OCI-LY3 (cell line): ENCODE results near the gene RPS17.

Source experiments
- H2AFZ ChIP-seq: fragments of 200-600, 300-600 bp; shearing (Covaris generic); 2 replicates; pipeline ENCODE4 v1.6.0; 2014; ENCODE audit warnings: antibody characterized with exemption, low read depth, low read length
- H3K27ac ChIP-seq: fragments of 200-600, 300-600 bp; sonication (generic); 2 replicates; pipeline ENCODE4 v1.5.1; 2014; ENCODE audit warnings: mild to moderate bottlenecking, low read length, moderate library complexity, mixed read lengths
- H3K27me3 ChIP-seq: fragments of 200-600, 300-600 bp; sonication (generic); 2 replicates; pipeline ENCODE4 v1.6.1; 2014; ENCODE audit warnings: low read depth, low read length, mixed read lengths
- H3K36me3 ChIP-seq: fragments of 200-600, 300-600 bp; sonication (generic); replicated peaks from 2 replicates; pipeline ENCODE3; 2014; ENCODE audit warnings: low read depth, low read length, mixed read lengths
- H3K4me1 ChIP-seq: fragments of 300-600, 200-600 bp; sonication (generic); 2 replicates; pipeline ENCODE4 v1.6.1; 2014; ENCODE audit warnings: low read length, mixed read lengths
- H3K4me2 ChIP-seq: fragments of 200-600, 300-600 bp; sonication (generic); 2 replicates; pipeline ENCODE4 v1.6.1; 2014; ENCODE audit warnings: low read length, mixed read lengths
- H3K4me3 ChIP-seq: fragments of 300-600, 200-600 bp; sonication (generic); 2 replicates; pipeline ENCODE4 v1.5.1; 2014; ENCODE audit warnings: antibody characterized with exemption, mild to moderate bottlenecking, low read length, moderate library complexity
- H3K79me2 ChIP-seq: fragments of 300-600, 200-600 bp; shearing (Covaris generic); 2 replicates; pipeline ENCODE4 v1.6.1; 2014; ENCODE audit warnings: mild to moderate bottlenecking, low read length, mixed read lengths
- H3K9ac ChIP-seq: fragments of 300-600, 200-600 bp; shearing (Covaris generic); 2 replicates; pipeline ENCODE4 v1.6.0; 2014; ENCODE audit warnings: mild to moderate bottlenecking, low read length, moderate library complexity
- H3K9me3 ChIP-seq: fragments of 200-600, 300-600 bp; shearing (Covaris generic); 2 replicates; pipeline ENCODE4 v1.6.1; 2014; ENCODE audit warnings: low read length, mixed read lengths; ENCODE audit not compliant: insufficient read depth
- H4K20me1 ChIP-seq: fragments of 200-600, 300-600 bp; sonication (generic); 2 replicates; pipeline ENCODE4 v1.6.1; 2016; ENCODE audit warnings: low read length, mixed read lengths; ENCODE audit not compliant: insufficient read depth
- EZH2phosphoT487 ChIP-seq: fragments of 200-600 bp; shearing (Covaris generic); IDR thresholded peaks from 2 replicates; pipeline ENCODE4 v1.6.1; 2018; ENCODE audit warnings: antibody characterized with exemption, mixed run types, low read depth
- TF ChIP-seq, protein P1 (sequence below): fragments of 200-600, 300-600 bp; sonication (generic); IDR thresholded peaks from 2 replicates; pipeline ENCODE4 v1.5.1; 2014; ENCODE audit warnings: antibody characterized with exemption, low read length, low read depth

Gene RPS17

DNA sequence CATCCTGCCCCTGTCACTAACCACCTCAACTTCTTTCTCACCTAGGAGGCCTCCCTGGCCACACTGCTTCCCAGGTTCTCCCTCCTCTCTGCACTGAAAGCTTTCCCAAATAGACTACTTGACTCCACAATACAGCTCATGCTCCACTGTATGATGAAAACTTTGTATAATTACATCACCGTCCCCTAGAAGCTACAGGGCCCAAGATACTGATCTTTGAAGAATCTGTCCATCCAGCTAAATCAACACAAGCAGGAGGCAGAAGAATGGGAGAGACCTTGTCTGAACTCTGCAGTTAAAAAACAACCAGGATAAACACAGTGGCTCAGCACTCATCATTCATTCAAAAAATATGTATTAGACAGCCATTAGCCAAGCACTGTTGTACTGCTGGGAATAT is 26.4 kb upstream of the RPS17 start:
- Histone ChIP-seq H3K9me3 (no peaks in the 10 kb centered on the region), H3K79me2 (no peaks in the 10 kb centered on the region), H4K20me1 (no peaks in the 10 kb centered on the region)

GRCh38 chr15:82558502-82558901 is 18.2 kb upstream of the RPS17 start:
- TF ChIP-seq EZH2phosphoT487, result no peak
- TF ChIP-seq, protein P1, sequence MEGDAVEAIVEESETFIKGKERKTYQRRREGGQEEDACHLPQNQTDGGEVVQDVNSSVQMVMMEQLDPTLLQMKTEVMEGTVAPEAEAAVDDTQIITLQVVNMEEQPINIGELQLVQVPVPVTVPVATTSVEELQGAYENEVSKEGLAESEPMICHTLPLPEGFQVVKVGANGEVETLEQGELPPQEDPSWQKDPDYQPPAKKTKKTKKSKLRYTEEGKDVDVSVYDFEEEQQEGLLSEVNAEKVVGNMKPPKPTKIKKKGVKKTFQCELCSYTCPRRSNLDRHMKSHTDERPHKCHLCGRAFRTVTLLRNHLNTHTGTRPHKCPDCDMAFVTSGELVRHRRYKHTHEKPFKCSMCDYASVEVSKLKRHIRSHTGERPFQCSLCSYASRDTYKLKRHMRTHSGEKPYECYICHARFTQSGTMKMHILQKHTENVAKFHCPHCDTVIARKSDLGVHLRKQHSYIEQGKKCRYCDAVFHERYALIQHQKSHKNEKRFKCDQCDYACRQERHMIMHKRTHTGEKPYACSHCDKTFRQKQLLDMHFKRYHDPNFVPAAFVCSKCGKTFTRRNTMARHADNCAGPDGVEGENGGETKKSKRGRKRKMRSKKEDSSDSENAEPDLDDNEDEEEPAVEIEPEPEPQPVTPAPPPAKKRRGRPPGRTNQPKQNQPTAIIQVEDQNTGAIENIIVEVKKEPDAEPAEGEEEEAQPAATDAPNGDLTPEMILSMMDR, result no peak
- no peaks in the 10 kb centered on the region for H3K4me1 ChIP-seq
- H3K79me2 ChIP-seq, result no peaks in the 10 kb centered on the region
- no peaks in the 10 kb centered on the region for H4K20me1 ChIP-seq
- no peak overlapping the region for H3K27ac ChIP-seq
- H3K9me3 ChIP-seq, result no peaks in the 10 kb centered on the region
- H3K4me2 ChIP-seq, result no peak overlapping the region
- H3K9ac ChIP-seq, result no peak overlapping the region
- no peak overlapping the region for H3K4me3 ChIP-seq
- no peaks in the 10 kb centered on the region for H3K36me3 ChIP-seq
- no peak overlapping the region for H2AFZ ChIP-seq
- peaks cover 5% of the 10 kb centered on the region; the same call in 1 of the 2 replicates for H3K27me3 ChIP-seq

More for the DNA sequence above, 26.4 kb upstream of the RPS17 start:
- no peak overlapping the region for H3K4me2 ChIP-seq
- H3K4me1 ChIP-seq, result no peaks in the 10 kb centered on the region
- TF ChIP-seq EZH2phosphoT487, result no peak
- TF ChIP-seq, protein P1, result no peak
- H2AFZ ChIP-seq, result no peak overlapping the region
- no peaks in the 10 kb centered on the region for H3K27me3 ChIP-seq
- H3K9ac ChIP-seq, result no peak overlapping the region
- no peak overlapping the region for H3K4me3 ChIP-seq
- no peaks in the 10 kb centered on the region for H3K36me3 ChIP-seq
- no peak overlapping the region for H3K27ac ChIP-seq

DNA sequence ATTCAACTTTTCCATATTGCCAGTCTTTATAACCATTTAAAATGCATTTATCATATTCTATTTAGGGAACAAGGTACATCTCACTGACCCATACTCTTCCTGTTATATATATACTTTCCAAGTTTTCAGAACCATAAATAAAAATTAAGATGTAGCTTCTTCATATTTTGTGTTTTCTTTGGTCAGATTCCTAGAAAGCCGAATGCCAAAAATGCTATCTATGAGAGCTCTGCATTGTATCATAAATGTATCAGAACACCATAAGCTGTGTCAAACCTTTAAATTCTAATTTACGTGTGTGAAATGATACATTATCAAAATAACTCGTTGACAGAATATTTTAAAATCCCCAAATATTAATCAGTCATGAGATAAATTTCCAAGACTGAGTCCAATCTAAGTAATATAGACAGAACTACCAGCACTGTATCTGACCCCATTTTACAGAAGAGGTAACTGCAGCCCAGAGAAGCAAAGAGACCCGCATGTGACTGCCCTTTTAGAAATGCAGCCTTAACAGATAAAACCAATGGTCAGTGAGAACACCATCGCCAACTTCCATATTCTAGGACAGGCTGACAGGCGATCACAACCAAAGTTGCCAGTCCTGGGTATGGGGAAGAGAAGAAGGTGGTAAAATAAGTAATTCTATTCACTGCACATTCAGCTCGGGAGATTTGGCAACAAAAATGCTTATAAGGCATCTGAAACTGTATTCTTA is 16.2 kb upstream of the RPS17 start:
- H3K4me1 ChIP-seq, result no peaks in the 10 kb centered on the region
- peaks cover 12% of the 10 kb centered on the region for H3K27me3 ChIP-seq
- no peak overlapping the region for H3K27ac ChIP-seq
- H3K9ac ChIP-seq, result no peak overlapping the region
- H4K20me1 ChIP-seq, result no peaks in the 10 kb centered on the region
- H3K9me3 ChIP-seq, result no peaks in the 10 kb centered on the region
- no peaks in the 10 kb centered on the region for H3K79me2 ChIP-seq
- H2AFZ ChIP-seq, result no peak overlapping the region
- no peak overlapping the region for H3K4me2 ChIP-seq
- H3K36me3 ChIP-seq, result no peaks in the 10 kb centered on the region
- no peak overlapping the region for H3K4me3 ChIP-seq
- TF ChIP-seq, protein P1, result no peak
- no peak for TF ChIP-seq EZH2phosphoT487

GRCh38 chr15:82554849-82555248 is 14.6 kb upstream of the RPS17 start:
- Histone ChIP-seq H3K4me1 (no peaks in the 10 kb centered on the region), H3K36me3 (no peaks in the 10 kb centered on the region), H4K20me1 (no peaks in the 10 kb centered on the region), H3K9ac (no peak overlapping the region), H3K9me3 (no peaks in the 10 kb centered on the region), H3K27ac (no peak overlapping the region), H3K4me3 (no peak overlapping the region), H3K27me3 (peaks cover 16% of the 10 kb centered on the region; the same call in 1 of the 2 replicates), H3K4me2 (no peak overlapping the region), H3K79me2 (no peaks in the 10 kb centered on the region), H2AFZ (no peak overlapping the region)
- no peak for TF ChIP-seq EZH2phosphoT487
- TF ChIP-seq, protein P1, result no peak
